ENCODE measurements around the gene THRB.

The THRB gene

GRCh38 chr3:24526640-24527212 is 32.1 kb upstream of the THRB start:
- H3K9me3 ChIP-seq (ENCODE audit: control insufficient read depth, low read length): no peaks in the 10 kb centered on the region
- no peak overlapping the region for H3K9ac ChIP-seq (ENCODE audit: low read length)
- H3K27ac ChIP-seq (ENCODE audit: low read length, poor library complexity, severe bottlenecking): no peak overlapping the region
- no peak overlapping the region for H3K23ac ChIP-seq (ENCODE audit: low read length in 2 of 2)
- no peak for DNase-seq
- no peak overlapping the region for H4K91ac ChIP-seq (ENCODE audit: low read length)
- H2AK5ac ChIP-seq (ENCODE audit: low read length, severe bottlenecking): no peak overlapping the region
- no peak overlapping the region for H2AFZ ChIP-seq (ENCODE audit: low read depth, low read length)
- H3K4me3 ChIP-seq (ENCODE audit: insufficient read depth in 1 of 2, low read depth in 1 of 2, low read length in 2 of 2): no peak overlapping the region
- H2BK120ac ChIP-seq (ENCODE audit: low read depth, low read length): no peak overlapping the region
- H2BK12ac ChIP-seq (ENCODE audit: low read length in 2 of 2): no peak overlapping the region
- WGBS: 42% methylated on average over 2 of the region's 2 CpGs
- H3K36me3 ChIP-seq (ENCODE audit: control insufficient read depth in 1 of 2, insufficient read depth in 2 of 2, low read depth in 1 of 2, low read length in 2 of 2): no peaks in the 10 kb centered on the region
- no peak overlapping the region for H3K18ac ChIP-seq (ENCODE audit: low read depth in 1 of 2, low read length in 2 of 2)
- no peak overlapping the region for H3K14ac ChIP-seq (ENCODE audit: low read length in 2 of 2)
- no peak overlapping the region for H2BK15ac ChIP-seq (ENCODE audit: low read depth, poor library complexity, severe bottlenecking)
- H3K79me1 ChIP-seq (replicated peaks; ENCODE audit: low read length, poor library complexity, severe bottlenecking): no peaks in the 10 kb centered on the region
- H4K8ac ChIP-seq (ENCODE audit: low read length): no peak overlapping the region
- H3K27me3 ChIP-seq (ENCODE audit: control insufficient read depth in 1 of 2, insufficient read depth in 1 of 2, low read length in 2 of 2): no peaks in the 10 kb centered on the region
- H3K4me2 ChIP-seq (ENCODE audit: low read length, poor library complexity, severe bottlenecking): no peak overlapping the region
- H3K4me1 ChIP-seq (ENCODE audit: control insufficient read depth, insufficient read depth, low read depth, low read length): peaks cover 4% of the 10 kb centered on the region
- no peak overlapping the region for H2BK5ac ChIP-seq (ENCODE audit: low read depth, low read length, poor library complexity, severe bottlenecking)
- H3K4ac ChIP-seq (ENCODE audit: low read depth in 1 of 2, low read length in 2 of 2): no peak overlapping the region

DNA sequence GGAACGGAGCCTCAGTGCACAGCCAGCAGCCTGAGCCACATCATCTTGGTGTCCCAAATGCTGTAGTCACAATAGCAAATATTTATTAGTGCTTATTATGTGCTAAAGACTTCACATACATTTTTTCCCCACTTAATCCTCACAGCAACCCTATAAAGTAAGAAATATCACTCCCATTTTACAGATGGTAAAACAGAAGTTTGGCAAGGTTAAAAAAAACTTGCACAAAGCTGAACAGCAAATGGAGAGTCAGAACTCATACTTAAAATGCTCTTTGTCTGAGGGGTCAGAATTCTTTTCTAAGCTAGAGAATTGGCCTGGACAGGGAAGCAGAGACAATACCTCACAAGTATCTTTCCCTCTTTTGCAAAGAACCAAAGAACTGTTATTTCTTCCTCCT is 30.9 kb upstream of the THRB start:
- H2AFZ ChIP-seq (ENCODE audit: low read depth, low read length): no peak overlapping the region
- no peak overlapping the region for H3K4ac ChIP-seq (ENCODE audit: low read depth in 1 of 2, low read length in 2 of 2)
- H3K14ac ChIP-seq (ENCODE audit: low read length in 2 of 2): no peak overlapping the region
- H3K4me1 ChIP-seq (ENCODE audit: control insufficient read depth, insufficient read depth, low read depth, low read length): peaks cover 8% of the 10 kb centered on the region
- H3K9ac ChIP-seq (ENCODE audit: low read length): no peak overlapping the region
- no CpG with 5 or more reads among the region's 1 CpG for WGBS
- H4K8ac ChIP-seq (ENCODE audit: low read length): no peak overlapping the region
- no peaks in the 10 kb centered on the region for H3K27me3 ChIP-seq (ENCODE audit: control insufficient read depth in 1 of 2, insufficient read depth in 1 of 2, low read length in 2 of 2)
- DNase-seq: no peak
- no peak overlapping the region for H3K27ac ChIP-seq (ENCODE audit: low read length, poor library complexity, severe bottlenecking)
- no peaks in the 10 kb centered on the region for H3K36me3 ChIP-seq (ENCODE audit: control insufficient read depth in 1 of 2, insufficient read depth in 2 of 2, low read depth in 1 of 2, low read length in 2 of 2)
- H2BK15ac ChIP-seq (ENCODE audit: low read depth, poor library complexity, severe bottlenecking): no peak overlapping the region
- no peak overlapping the region for H2BK12ac ChIP-seq (ENCODE audit: low read length in 2 of 2)
- no peaks in the 10 kb centered on the region for H3K9me3 ChIP-seq (ENCODE audit: control insufficient read depth, low read length)
- H2BK120ac ChIP-seq (ENCODE audit: low read depth, low read length): no peak overlapping the region
- no peak overlapping the region for H3K4me2 ChIP-seq (ENCODE audit: low read length, poor library complexity, severe bottlenecking)
- H4K91ac ChIP-seq (ENCODE audit: low read length): no peak overlapping the region
- no peaks in the 10 kb centered on the region for H3K79me1 ChIP-seq (replicated peaks; ENCODE audit: low read length, poor library complexity, severe bottlenecking)
- no peak overlapping the region for H2BK5ac ChIP-seq (ENCODE audit: low read depth, low read length, poor library complexity, severe bottlenecking)
- H3K23ac ChIP-seq (ENCODE audit: low read length in 2 of 2): no peak overlapping the region
- H3K18ac ChIP-seq (ENCODE audit: low read depth in 1 of 2, low read length in 2 of 2): no peak overlapping the region
- H3K4me3 ChIP-seq (ENCODE audit: insufficient read depth in 1 of 2, low read depth in 1 of 2, low read length in 2 of 2): no peak overlapping the region
- H2AK5ac ChIP-seq (ENCODE audit: low read length, severe bottlenecking): no peak overlapping the region

DNA sequence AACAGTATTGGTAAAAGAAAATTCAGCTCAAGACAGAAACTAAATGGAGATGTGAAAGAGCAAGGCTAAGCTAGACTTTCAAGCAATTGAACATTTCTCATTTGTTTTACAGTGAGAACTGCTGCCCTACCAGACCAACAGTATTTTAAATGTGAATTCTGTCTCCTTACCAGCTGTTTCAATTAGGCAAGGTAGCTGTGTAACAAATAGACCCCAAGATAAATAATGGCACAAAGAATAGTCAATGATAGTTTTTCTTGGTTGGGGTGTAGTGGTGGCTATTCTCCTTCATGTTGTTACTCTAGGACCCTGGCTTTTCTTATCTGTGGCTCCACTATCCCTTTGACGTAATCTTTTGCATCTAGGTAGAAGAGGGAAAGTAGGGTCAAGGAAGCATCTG is 30.4 kb upstream of the THRB start:
- Histone ChIP-seq H3K9ac (ENCODE audit: low read length) (no peak overlapping the region), H3K27me3 (ENCODE audit: control insufficient read depth in 1 of 2, insufficient read depth in 1 of 2, low read length in 2 of 2) (no peaks in the 10 kb centered on the region), H2BK120ac (ENCODE audit: low read depth, low read length) (no peak overlapping the region), H2BK15ac (ENCODE audit: low read depth, poor library complexity, severe bottlenecking) (no peak overlapping the region), H4K8ac (ENCODE audit: low read length) (no peak overlapping the region), H3K23ac (ENCODE audit: low read length in 2 of 2) (no peak overlapping the region), H2AK5ac (ENCODE audit: low read length, severe bottlenecking) (no peak overlapping the region), H3K4me3 (ENCODE audit: insufficient read depth in 1 of 2, low read depth in 1 of 2, low read length in 2 of 2) (no peak overlapping the region), H3K4ac (ENCODE audit: low read depth in 1 of 2, low read length in 2 of 2) (no peak overlapping the region), H3K36me3 (ENCODE audit: control insufficient read depth in 1 of 2, insufficient read depth in 2 of 2, low read depth in 1 of 2, low read length in 2 of 2) (no peaks in the 10 kb centered on the region), H2AFZ (ENCODE audit: low read depth, low read length) (no peak overlapping the region), H2BK5ac (ENCODE audit: low read depth, low read length, poor library complexity, severe bottlenecking) (no peak overlapping the region), H3K4me1 (ENCODE audit: control insufficient read depth, insufficient read depth, low read depth, low read length) (peaks cover 8% of the 10 kb centered on the region), H2BK12ac (ENCODE audit: low read length in 2 of 2) (no peak overlapping the region), H3K14ac (ENCODE audit: low read length in 2 of 2) (no peak overlapping the region), H3K79me1 (replicated peaks; ENCODE audit: low read length, poor library complexity, severe bottlenecking) (no peaks in the 10 kb centered on the region), H3K4me2 (ENCODE audit: low read length, poor library complexity, severe bottlenecking) (no peak overlapping the region), H3K9me3 (ENCODE audit: control insufficient read depth, low read length) (no peaks in the 10 kb centered on the region), H3K27ac (ENCODE audit: low read length, poor library complexity, severe bottlenecking) (no peak overlapping the region), H3K18ac (ENCODE audit: low read depth in 1 of 2, low read length in 2 of 2) (no peak overlapping the region), H4K91ac (ENCODE audit: low read length) (no peak overlapping the region)
- WGBS: 100% methylated on average over 1 of the region's 1 CpG
- DNase-seq: no peak

DNA sequence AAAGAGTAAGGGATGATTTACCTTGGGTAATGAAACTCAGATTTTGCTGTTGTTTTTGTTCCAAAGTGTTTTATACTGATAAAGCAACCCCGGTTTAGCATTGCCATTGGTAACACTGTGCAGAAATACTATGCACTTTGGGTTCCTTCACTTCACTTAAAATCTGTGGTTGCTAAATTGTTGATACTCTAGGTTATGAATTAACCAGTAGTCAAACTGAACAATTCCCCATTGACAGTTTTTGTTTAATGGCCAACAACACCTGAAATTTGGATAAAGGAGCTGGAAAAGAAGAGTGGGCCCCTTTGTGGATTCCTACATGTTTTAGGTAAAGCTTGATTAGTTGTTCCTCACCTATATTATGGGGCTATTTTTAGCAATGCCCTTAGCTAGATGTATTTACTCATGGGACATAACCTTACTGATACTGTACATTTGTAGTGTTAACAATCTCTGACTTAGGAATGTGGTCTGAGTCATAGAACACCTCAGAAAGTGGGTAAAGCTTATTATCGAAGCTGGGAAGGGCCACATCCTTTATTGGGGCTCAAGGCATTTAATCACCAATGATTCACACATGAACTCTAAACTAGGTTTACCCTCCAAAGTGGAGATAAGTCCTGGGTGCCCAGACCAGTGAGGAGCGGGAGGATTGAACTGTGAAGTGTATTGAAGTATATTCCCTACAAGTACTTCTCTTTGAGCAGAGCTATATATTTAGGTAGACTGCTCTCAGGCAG is 29.5 kb upstream of the THRB start:
- H2BK5ac ChIP-seq (ENCODE audit: low read depth, low read length, poor library complexity, severe bottlenecking): no peak overlapping the region
- H3K23ac ChIP-seq (ENCODE audit: low read length in 2 of 2): no peak overlapping the region
- H3K4ac ChIP-seq (ENCODE audit: low read depth in 1 of 2, low read length in 2 of 2): no peak overlapping the region
- no peaks in the 10 kb centered on the region for H3K36me3 ChIP-seq (ENCODE audit: control insufficient read depth in 1 of 2, insufficient read depth in 2 of 2, low read depth in 1 of 2, low read length in 2 of 2)
- no peak overlapping the region for H3K27ac ChIP-seq (ENCODE audit: low read length, poor library complexity, severe bottlenecking)
- no peak for DNase-seq
- H3K9me3 ChIP-seq (ENCODE audit: control insufficient read depth, low read length): no peaks in the 10 kb centered on the region
- H2BK120ac ChIP-seq (ENCODE audit: low read depth, low read length): no peak overlapping the region
- no peak overlapping the region for H2AK5ac ChIP-seq (ENCODE audit: low read length, severe bottlenecking)
- H3K79me1 ChIP-seq (replicated peaks; ENCODE audit: low read length, poor library complexity, severe bottlenecking): no peaks in the 10 kb centered on the region
- H3K27me3 ChIP-seq (ENCODE audit: control insufficient read depth in 1 of 2, insufficient read depth in 1 of 2, low read length in 2 of 2): peaks cover 0 to 5% of the 10 kb centered on the region in 2 experiments
- H2BK15ac ChIP-seq (ENCODE audit: low read depth, poor library complexity, severe bottlenecking): no peak overlapping the region
- peaks cover 9% of the 10 kb centered on the region for H3K4me1 ChIP-seq (ENCODE audit: control insufficient read depth, insufficient read depth, low read depth, low read length)
- H3K4me2 ChIP-seq (ENCODE audit: low read length, poor library complexity, severe bottlenecking): no peak overlapping the region
- no peak overlapping the region for H4K91ac ChIP-seq (ENCODE audit: low read length)
- no peak overlapping the region for H3K9ac ChIP-seq (ENCODE audit: low read length)
- no peak overlapping the region for H3K14ac ChIP-seq (ENCODE audit: low read length in 2 of 2)
- H2AFZ ChIP-seq (ENCODE audit: low read depth, low read length): no peak overlapping the region
- no peak overlapping the region for H3K18ac ChIP-seq (ENCODE audit: low read depth in 1 of 2, low read length in 2 of 2)
- 0% methylated on average over 1 of the region's 3 CpGs for WGBS
- H2BK12ac ChIP-seq (ENCODE audit: low read length in 2 of 2): peak overlapping the region in 1 of 2 experiments; percentile 56
- H4K8ac ChIP-seq (ENCODE audit: low read length): no peak overlapping the region
- no peak overlapping the region for H3K4me3 ChIP-seq (ENCODE audit: insufficient read depth in 1 of 2, low read depth in 1 of 2, low read length in 2 of 2)
